Esophagus (tissue), 2 donors: ENCODE data around the gene ASAP3. TPM values are rescaled to one million over a fixed set of nuclear protein-coding genes. Genes with fewer than 3 reads are reported as not detected.

ENCODE experiments used
- H3K27ac ChIP-seq, 2 donors: one replicate each; pipeline ENCODE4 v1.5.1; 2013; ENCODE audit warnings: low read depth in 2 of 2, mild to moderate bottlenecking in 2 of 2, inconsistent platforms in 1 of 2, low read length in 1 of 2, moderate library complexity in 1 of 2
- H3K27me3 ChIP-seq, 2 donors: one replicate each; pipeline ENCODE4 v1.6.1; 2013; ENCODE audit warnings: low read length in 2 of 2, control low read depth in 1 of 2, mild to moderate bottlenecking in 1 of 2; ENCODE audit not compliant: insufficient read depth in 2 of 2, control insufficient read depth in 1 of 2
- H3K36me3 ChIP-seq, 2 donors: one replicate each; pipeline ENCODE4 v1.6.1; 2013; ENCODE audit warnings: low read length in 1 of 2; ENCODE audit not compliant: control insufficient read depth in 2 of 2, insufficient read depth in 2 of 2
- H3K4me1 ChIP-seq, 2 donors: one replicate each; pipeline ENCODE4 v1.6.1; 2013; ENCODE audit warnings: low read length in 1 of 2; ENCODE audit not compliant: control insufficient read depth in 2 of 2, insufficient read depth in 2 of 2
- H3K4me3 ChIP-seq, 2 donors: one replicate each; pipeline ENCODE4 v1.5.1; 2013; ENCODE audit warnings: low read length in 2 of 2, mild to moderate bottlenecking in 2 of 2, low read depth in 1 of 2, moderate library complexity in 1 of 2
- H3K9me3 ChIP-seq, 2 donors: one replicate each; pipeline ENCODE4 v1.6.1; 2013; ENCODE audit warnings: mild to moderate bottlenecking in 2 of 2, low read depth in 1 of 2, low read length in 1 of 2, moderate library complexity in 1 of 2; ENCODE audit not compliant: control insufficient read depth in 2 of 2, insufficient read depth in 1 of 2
- WGBS, 2 donors: extraction: QIAGEN DNeasy Blood & Tissue Kit; methylation state at CpG; one replicate each; pipeline ENCODE4 v1.1.7; 2013; 5-methylcytosine and 5-hydroxymethylcytosine counted together
- polyA plus RNA-seq, 2 donors: library from polyadenylated mRNA; stranded (reverse); fragments of 200-250 nt; gene quantifications; one replicate each; pipeline ENCODE4 v1.2.3, GENCODE V29; 2013
- donor health status: healthy with polysubstance abuse.
- donor health status: Bipolar disorder and iron deficiency.

ASAP3 gene
- polyA plus RNA-seq, 2 donors = 32.0 to 32.8 TPM

GRCh38 chr1:23444596-23445390, 39.2 kb downstream of the ASAP3 start:
- H3K27ac ChIP-seq = peak overlapping the region; percentile 55 to 73
- peaks cover 0 to 2% of the 10 kb centered on the region in 2 donors for H3K4me1 ChIP-seq
- no peaks in the 10 kb centered on the region for H3K27me3 ChIP-seq
- WGBS, 2 donors = 70 to 82% methylated on average over 4 of the region's 4 CpGs
- no peaks in the 10 kb centered on the region for H3K9me3 ChIP-seq
- H3K36me3 ChIP-seq = peaks cover 0 to 6% of the 10 kb centered on the region in 2 donors
- no peak overlapping the region for H3K4me3 ChIP-seq

DNA sequence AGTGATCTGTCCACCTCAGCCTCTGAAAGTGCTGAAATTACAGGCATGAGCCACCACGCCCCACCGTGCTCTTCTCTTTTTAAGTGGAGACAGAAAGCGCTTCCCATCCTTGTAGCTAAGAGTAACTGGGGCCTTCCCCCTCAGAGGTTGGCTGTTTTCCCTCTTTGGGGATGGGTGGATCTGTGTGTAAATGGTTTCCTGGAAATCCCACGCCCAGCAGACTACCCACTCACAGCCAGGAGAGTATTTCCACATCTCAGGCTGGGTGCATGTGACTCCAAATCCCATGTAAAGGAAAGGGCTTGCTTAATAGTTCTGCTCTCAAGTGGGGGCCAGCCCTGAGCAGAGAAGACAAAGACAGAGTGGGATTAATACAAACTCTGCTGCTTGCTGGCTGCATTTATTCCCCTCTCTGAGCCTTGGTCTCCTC, 39.9 kb downstream of the ASAP3 start:
- Histone ChIP-seq H3K9me3 (no peaks in the 10 kb centered on the region), H3K27ac (peak overlapping the region; percentile 55 to 73), H3K36me3 (peaks cover 0 to 6% of the 10 kb centered on the region in 2 donors), H3K27me3 (no peaks in the 10 kb centered on the region), H3K4me3 (no peak overlapping the region), H3K4me1 (peaks cover 0 to 2% of the 10 kb centered on the region in 2 donors)
- 44 to 51% methylated on average over 4 of the region's 4 CpGs for WGBS, 2 donors

- Histone ChIP-seq H3K4me1 (peaks cover 0 to 2% of the 10 kb centered on the region in 2 donors), H3K27ac (no peak overlapping the region)
- 49 to 74% methylated on average over 3 of the region's 3 CpGs for WGBS, 2 donors
These were observed 41.2 kb downstream of the ASAP3 start for GRCh38 chr1:23442751-23443150.

GRCh38 chr1:23441446-23442148, 42.4 kb downstream of the ASAP3 start:
- Histone ChIP-seq H3K9me3 (no peaks in the 10 kb centered on the region), H3K36me3 (peaks cover 0 to 10% of the 10 kb centered on the region in 2 donors), H3K27me3 (no peaks in the 10 kb centered on the region), H3K4me3 (no peak overlapping the region), H3K27ac (no peak overlapping the region), H3K4me1 (peaks cover 2% of the 10 kb centered on the region in 2 donors)
- WGBS, 2 donors = 82 to 85% methylated on average over 8 of the region's 8 CpGs

More at GRCh38 chr1:23442751-23443150, 41.2 kb downstream of the ASAP3 start:
- H3K9me3 ChIP-seq = no peaks in the 10 kb centered on the region
- no peak overlapping the region for H3K4me3 ChIP-seq
- H3K27me3 ChIP-seq = no peaks in the 10 kb centered on the region
- peaks cover 0 to 6% of the 10 kb centered on the region in 2 donors for H3K36me3 ChIP-seq

DNA sequence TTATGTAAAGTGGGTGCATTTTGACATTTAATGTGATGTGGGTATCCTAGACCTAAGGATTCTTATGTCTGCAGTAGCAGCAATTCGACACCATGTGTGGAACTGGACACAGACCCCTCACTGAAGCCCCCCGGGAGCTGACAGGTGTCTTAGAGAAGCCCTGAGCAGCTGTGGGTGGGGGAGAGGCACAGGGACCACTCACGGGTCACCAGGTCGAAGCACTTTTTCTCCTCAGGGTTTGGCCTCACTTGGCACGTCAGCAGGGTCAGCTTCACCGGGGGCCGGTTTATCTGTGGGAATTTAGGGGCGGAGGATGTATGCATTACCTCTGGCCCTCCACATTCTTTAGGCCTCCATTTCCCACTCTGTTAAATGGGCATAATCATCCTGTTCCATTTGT, 45.4 kb downstream of the ASAP3 start:
- Histone ChIP-seq H3K9me3 (no peaks in the 10 kb centered on the region), H3K4me1 (peaks cover 2 to 9% of the 10 kb centered on the region in 2 donors), H3K27ac (no peak overlapping the region), H3K27me3 (no peaks in the 10 kb centered on the region), H3K36me3 (peaks cover 0 to 14% of the 10 kb centered on the region in 2 donors), H3K4me3 (no peak overlapping the region)
- WGBS, 2 donors = 89 to 90% methylated on average over 8 of the region's 8 CpGs

DNA sequence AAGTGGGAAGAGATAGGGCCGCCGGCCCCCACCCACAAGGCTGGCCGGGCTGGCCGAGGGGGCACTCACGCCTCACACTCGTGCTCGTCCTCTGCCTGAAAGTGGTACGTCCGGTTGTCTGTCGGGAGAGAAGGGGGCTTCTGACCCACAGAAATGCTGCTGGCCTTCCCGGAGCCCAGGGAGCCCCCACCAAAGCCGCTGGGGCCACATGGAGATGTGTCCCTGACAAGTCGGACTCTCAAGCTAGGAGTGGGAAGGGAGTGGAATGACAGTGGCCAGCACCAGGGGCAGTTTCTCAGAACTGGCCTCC, 46.7 kb downstream of the ASAP3 start:
- Histone ChIP-seq H3K36me3 (peaks cover 0 to 13% of the 10 kb centered on the region in 2 donors), H3K4me1 (peaks cover 2 to 7% of the 10 kb centered on the region in 2 donors)

GRCh38 chr1:23436520-23437354, 47.2 kb downstream of the ASAP3 start:
- no peaks in the 10 kb centered on the region for H3K27me3 ChIP-seq
- H3K4me1 ChIP-seq = peaks cover 2 to 7% of the 10 kb centered on the region in 2 donors
- 69 to 83% methylated on average over 46 to 49 of the region's 49 CpGs for WGBS, 2 donors
- no peaks in the 10 kb centered on the region for H3K9me3 ChIP-seq
- no peak overlapping the region for H3K4me3 ChIP-seq
- H3K27ac ChIP-seq = peak overlapping the region; percentile 15 to 86
- peaks cover 0 to 8% of the 10 kb centered on the region in 2 donors for H3K36me3 ChIP-seq

More for the DNA sequence above, 46.7 kb downstream of the ASAP3 start:
- Histone ChIP-seq H3K9me3 (no peaks in the 10 kb centered on the region), H3K27me3 (no peaks in the 10 kb centered on the region), H3K27ac (no peak overlapping the region), H3K4me3 (no peak overlapping the region)
- WGBS, 2 donors = 88 to 93% methylated on average over 13 of the region's 13 CpGs

GRCh38 chr1:23434260-23434775, 49.7 kb downstream of the ASAP3 start:
- Histone ChIP-seq H3K9me3 (no peaks in the 10 kb centered on the region), H3K36me3 (peaks cover 0 to 24% of the 10 kb centered on the region in 2 donors), H3K4me3 (no peak overlapping the region), H3K27me3 (no peaks in the 10 kb centered on the region), H3K27ac (peak overlapping the region in 1 of 2 donors; percentile 67), H3K4me1 (peaks cover 2 to 7% of the 10 kb centered on the region in 2 donors)
- 71 to 75% methylated on average over 7 of the region's 7 CpGs for WGBS, 2 donors

DNA sequence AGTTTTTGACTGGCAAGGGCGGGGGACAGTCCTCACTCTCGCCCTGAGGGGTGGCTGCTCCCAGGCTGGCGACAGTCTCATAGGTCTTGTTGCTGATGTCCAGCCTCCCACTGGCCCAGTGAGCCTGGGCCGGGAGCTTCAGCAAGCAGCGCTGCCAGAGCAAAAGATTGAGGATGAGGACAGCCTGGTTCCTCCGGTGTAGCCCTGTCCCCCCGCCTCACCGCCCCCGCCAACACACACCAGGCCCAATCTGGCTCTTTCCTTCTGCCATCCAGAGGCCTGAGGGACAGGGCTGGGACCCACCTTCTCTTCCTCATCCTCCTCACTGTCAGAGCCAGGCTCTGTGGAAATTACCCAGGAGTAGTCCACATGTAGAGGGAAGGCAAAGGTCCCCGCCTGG, 50.9 kb downstream of the ASAP3 start:
- 86 to 95% methylated on average over 10 of the region's 10 CpGs for WGBS, 2 donors
- Histone ChIP-seq H3K4me3 (no peak overlapping the region), H3K36me3 (peaks cover 0 to 24% of the 10 kb centered on the region in 2 donors), H3K9me3 (no peaks in the 10 kb centered on the region), H3K27me3 (no peaks in the 10 kb centered on the region), H3K4me1 (peaks cover 2 to 7% of the 10 kb centered on the region in 2 donors), H3K27ac (no peak overlapping the region)
